Natural killer cell (primary cell): ENCODE results near the gene PRKAG2. TPM values are rescaled to one million over a fixed set of nuclear protein-coding genes. Genes with fewer than 3 reads are reported as not detected.
"Not testable (repeated sequence)": the region's sequence is repeated elsewhere in the genome, so short reads cannot be mapped to it uniquely, and the experiment has no call there.

ENCODE experiments used
- ATAC-seq, 3 donors: fragments of 150-1000 bp in 2 of 3; fragments of 200-7000 bp in 1 of 3; cut with Tn5 transposase; 1 replicate in 1 of 3; 2 replicates in 2 of 3; pipeline ENCODE4 v1.10.0; 2021; ENCODE audit warnings: mild to moderate bottlenecking in 2 of 3, moderate library complexity in 2 of 3
- DNase-seq, 2 donors: peaks; one replicate each; pipeline versions ENCODE4 v3.0.0 to v3.0.0-alpha.2; 2013 to 2021; ENCODE audit warnings: mixed read lengths in 1 of 2
- H3K27ac ChIP-seq: one replicate; pipeline ENCODE4 v1.5.1; 2013; ENCODE audit warnings: mild to moderate bottlenecking, low read length
- H3K27me3 ChIP-seq: one replicate; pipeline ENCODE4 v1.6.1; 2013; ENCODE audit warnings: low read length; ENCODE audit not compliant: control insufficient read depth, insufficient read depth
- H3K36me3 ChIP-seq: one replicate; pipeline ENCODE4 v1.6.1; 2013; ENCODE audit warnings: low read length; ENCODE audit not compliant: control insufficient read depth, insufficient read depth
- H3K4me1 ChIP-seq: one replicate; pipeline ENCODE4 v1.6.1; 2013; ENCODE audit warnings: low read length; ENCODE audit not compliant: control insufficient read depth, insufficient read depth
- H3K4me3 ChIP-seq: one replicate; pipeline ENCODE4 v1.5.1; 2013; ENCODE audit warnings: low read length
- H3K9me3 ChIP-seq: one replicate; pipeline ENCODE4 v1.6.1; 2013; ENCODE audit warnings: low read length; ENCODE audit not compliant: control insufficient read depth, insufficient read depth
- H3K27ac Mint-ChIP-seq, 2 donors: one replicate each; pipeline ENCODE4 v1.8.0; 2022; ENCODE audit warnings: mild to moderate bottlenecking in 2 of 2, mixed read lengths in 2 of 2, moderate library complexity in 1 of 2
- H3K27me3 Mint-ChIP-seq, 2 donors: one replicate each; pipeline ENCODE4 v1.8.0; 2022; ENCODE audit warnings: low read depth in 2 of 2, mixed read lengths in 2 of 2
- H3K36me3 Mint-ChIP-seq: one replicate; pipeline ENCODE4 v1.8.0; 2022; ENCODE audit warnings: mixed read lengths
- H3K4me1 Mint-ChIP-seq, 2 donors: one replicate each; pipeline ENCODE4 v1.8.0; 2022; ENCODE audit warnings: mixed read lengths in 2 of 2
- H3K4me3 Mint-ChIP-seq: one replicate; pipeline ENCODE4 v1.8.0; 2022; ENCODE audit warnings: mild to moderate bottlenecking, moderate library complexity, mixed read lengths
- H3K9me3 Mint-ChIP-seq, 2 donors: one replicate each; pipeline ENCODE4 v1.8.0; 2022; ENCODE audit warnings: mixed read lengths in 2 of 2
- CTCF ChIP-seq: fragments of 200-600 bp; IDR thresholded peaks from one replicate; pipeline ENCODE4 v1.8.0; 2022; ENCODE audit warnings: antibody characterized with exemption
- WGBS: methylation state at CpG from one replicate; pipeline ENCODE4 v1.1.7; 2013; ENCODE audit warnings: missing lambda C conversion rate; ENCODE audit not compliant: insufficient coverage; 5-methylcytosine and 5-hydroxymethylcytosine counted together
- intact Hi-C: fragments of 100-400 bp; cut with micrococcal nuclease; formaldehyde crosslinking; loops from one replicate; pipeline ENCODE4 v1.14.2; 2022
- total RNA-seq, 4 donors: library from RNA; stranded (reverse); fragments of 120-200 nt in 1 of 4; gene quantifications; one replicate each; pipeline versions ENCODE4 v1.2.3 to v1.2.4, GENCODE V29; 2013 to 2022

Gene PRKAG2
- total RNA-seq, 3 donors from 2014 or later (not counting 1 experiment from before 2014, with no cell fraction given) = 42.6 to 66.5 (median 64.4) TPM

GRCh38 chr7:151752037-151752436 lies 124.9 kb downstream of the PRKAG2 start:
- H3K4me3 ChIP-seq = no peak overlapping the region
- Mint-ChIP-seq H3K27me3 (no peaks in the 10 kb centered on the region), H3K27ac (no peak overlapping the region), H3K9me3 (no peaks in the 10 kb centered on the region), H3K36me3 (no peaks in the 10 kb centered on the region), H3K4me3 (no peak overlapping the region), H3K4me1 (peaks cover 17 to 18% of the 10 kb centered on the region in 2 donors)
- WGBS = 94% methylated on average over 8 of the region's 8 CpGs
- intact Hi-C loops = no loop called here
- no peak overlapping the region for H3K27ac ChIP-seq
- DNase-seq = no peak
- no peaks in the 10 kb centered on the region for H3K27me3 ChIP-seq
- no peak for TF ChIP-seq CTCF
- no peaks in the 10 kb centered on the region for H3K36me3 ChIP-seq
- H3K4me1 ChIP-seq = peaks cover 11% of the 10 kb centered on the region
- no peak for ATAC-seq
- H3K9me3 ChIP-seq = no peaks in the 10 kb centered on the region

- Histone ChIP-seq H3K27me3 (no peaks in the 10 kb centered on the region), H3K4me1 (peaks cover 23% of the 10 kb centered on the region), H3K27ac (no peak overlapping the region), H3K9me3 (no peaks in the 10 kb centered on the region), H3K4me3 (no peak overlapping the region), H3K36me3 (no peaks in the 10 kb centered on the region)
- WGBS = 98% methylated on average over 15 of the region's 15 CpGs
- H3K27ac Mint-ChIP-seq = no peak overlapping the region
- H3K36me3 Mint-ChIP-seq = no peaks in the 10 kb centered on the region
- no peak for TF ChIP-seq CTCF
- peaks cover 11 to 19% of the 10 kb centered on the region in 2 donors for H3K4me1 Mint-ChIP-seq
- H3K27me3 Mint-ChIP-seq = no peaks in the 10 kb centered on the region
- ATAC-seq (no peak), DNase-seq (no peak)
- no peaks in the 10 kb centered on the region for H3K9me3 Mint-ChIP-seq
- H3K4me3 Mint-ChIP-seq = no peak overlapping the region
- intact Hi-C loops = no loop called here
Measured at GRCh38 chr7:151748733-151749132, 128.2 kb downstream of the PRKAG2 start.

- intact Hi-C loops, H3K27me3 ChIP-seq, H3K4me3 ChIP-seq, H3K9me3 Mint-ChIP-seq, H3K27ac ChIP-seq, H3K36me3 ChIP-seq, DNase-seq, H3K27ac Mint-ChIP-seq, H3K9me3 ChIP-seq, H3K36me3 Mint-ChIP-seq, H3K27me3 Mint-ChIP-seq, ATAC-seq, H3K4me3 Mint-ChIP-seq: not testable (repeated sequence)
- H3K4me1 Mint-ChIP-seq = peaks cover 18 to 22% of the 10 kb centered on the region in 2 donors
- peaks cover 31% of the 10 kb centered on the region for H3K4me1 ChIP-seq
- WGBS = 90% methylated on average over 2 of the region's 5 CpGs
Measured at GRCh38 chr7:151748021-151748420, 128.9 kb downstream of the PRKAG2 start.

GRCh38 chr7:151745706-151746105 lies 131.2 kb downstream of the PRKAG2 start:
- 84% methylated on average over 11 of the region's 11 CpGs for WGBS
- no peak overlapping the region for H3K4me3 Mint-ChIP-seq
- peaks cover 37% of the 10 kb centered on the region for H3K4me1 ChIP-seq
- H3K27ac ChIP-seq = no peak overlapping the region
- no peaks in the 10 kb centered on the region for H3K36me3 Mint-ChIP-seq
- no peak for ATAC-seq
- H3K27ac Mint-ChIP-seq = peak overlapping the region in 1 of 2 donors; percentile 49
- no peaks in the 10 kb centered on the region for H3K27me3 ChIP-seq
- H3K4me3 ChIP-seq = no peak overlapping the region
- no peaks in the 10 kb centered on the region for H3K9me3 Mint-ChIP-seq
- no peak for TF ChIP-seq CTCF
- intact Hi-C loops = no loop called here
- H3K9me3 ChIP-seq = no peaks in the 10 kb centered on the region
- H3K27me3 Mint-ChIP-seq = no peaks in the 10 kb centered on the region
- no peak for DNase-seq
- peaks cover 19 to 22% of the 10 kb centered on the region in 2 donors for H3K4me1 Mint-ChIP-seq
- no peaks in the 10 kb centered on the region for H3K36me3 ChIP-seq
